Panc1 (cell line): ENCODE data around the gene PLK3. TPM values are rescaled to one million over a fixed set of nuclear protein-coding genes. Genes with fewer than 3 reads are reported as not detected.

Experiments
- ATAC-seq: fragments of 200-7000 bp; cut with Tn5 transposase; 2 replicates; pipeline ENCODE4 v1.9.1; 2020; ENCODE audit warnings: mild to moderate bottlenecking, moderate library complexity
- BruUV-seq: library from RNA; stranded (reverse); fragments of 400-500 nt; replicated peaks from 2 replicates; lab custom pipeline; 2021; lab: Mats Ljungman, UMichigan
- CTCF ChIA-PET: fragments of 300-600 bp; sonication (Branson Sonifier 250); formaldehyde crosslinking; loops from one replicate; lab custom pipeline; 2022; ENCODE audit warnings: antibody characterized with exemption; lab: Charles Lee
- POLR2A ChIA-PET: fragments of 300-600 bp; sonication (Branson Sonifier 250); formaldehyde crosslinking; loops from one replicate; lab custom pipeline; 2022; ENCODE audit warnings: antibody characterized with exemption; lab: Charles Lee
- DNase-seq: peaks from one replicate; pipeline ENCODE4 v3.0.0-alpha.2; 2010; ENCODE audit warnings: low read depth, low spot score
- H3K27ac ChIP-seq: 2 replicates; pipeline ENCODE4 v1.5.1; 2011; ENCODE audit warnings: mild to moderate bottlenecking, low read length, inconsistent platforms
- H3K27me3 ChIP-seq: fragments of 200-500 bp; sonication (Bioruptor generic); 2 replicates; pipeline ENCODE4 v1.6.0; 2014; ENCODE audit warnings: low read length, inconsistent platforms; ENCODE audit not compliant: control insufficient read depth, insufficient read depth
- H3K36me3 ChIP-seq: fragments of 200-500 bp; sonication (Bioruptor generic); 2 replicates; pipeline ENCODE4 v1.5.1; 2014; ENCODE audit warnings: inconsistent platforms, mild to moderate bottlenecking, low read length, moderate library complexity; ENCODE audit not compliant: control insufficient read depth, insufficient read depth
- H3K4me1 ChIP-seq: 2 replicates; pipeline ENCODE4 v1.5.1; 2011; ENCODE audit warnings: inconsistent platforms, mild to moderate bottlenecking, low read length, moderate library complexity; ENCODE audit not compliant: control insufficient read depth, insufficient read depth
- H3K4me3 ChIP-seq, 2 experiments: 2 replicates each; pipeline ENCODE4 v1.5.1; 2011 to 2012; ENCODE audit warnings: low read depth in 2 of 2, low read length in 2 of 2, mild to moderate bottlenecking in 2 of 2, inconsistent platforms in 1 of 2, moderate library complexity in 1 of 2
- H3K9me3 ChIP-seq: fragments of 200-500 bp; sonication (Bioruptor generic); 2 replicates; pipeline ENCODE4 v1.5.1; 2014; ENCODE audit warnings: low read depth, mild to moderate bottlenecking, inconsistent platforms, low read length, moderate library complexity; ENCODE audit not compliant: control insufficient read depth, insufficient read depth
- POLR2AphosphoS5 ChIP-seq: IDR thresholded peaks from 2 replicates; pipeline ENCODE4 v1.6.1; 2012; ENCODE audit warnings: mild to moderate bottlenecking, low read depth, low read length, moderate library complexity
- SIN3A ChIP-seq: IDR thresholded peaks from 2 replicates; pipeline ENCODE4 v1.6.1; 2012; ENCODE audit warnings: low read depth, mild to moderate bottlenecking, low read length, moderate library complexity, borderline replicate concordance; ENCODE audit not compliant: insufficient read depth
- TCF7L2 ChIP-seq: IDR thresholded peaks from 2 replicates; pipeline ENCODE4 v1.6.1; 2011; ENCODE audit warnings: mild to moderate bottlenecking, low read depth, low read length, inconsistent platforms
- in situ Hi-C: cut with HindIII; loops from 2 replicates; pipeline ENCODE4 v1.10.0; 2016; ENCODE audit warnings: low sequenced_read_pairs, low pct_unique_long_range_greater_than_20kb
- intact Hi-C: fragments of 100-400 bp; cut with micrococcal nuclease; formaldehyde crosslinking; loops from one replicate; pipeline ENCODE4 v1.10.0; 2022; ENCODE audit not compliant: unreplicated experiment
- total RNA-seq: library from RNA; stranded (reverse); gene quantifications from one replicate; pipeline ENCODE4 v1.2.1, GENCODE V29; 2021; ENCODE audit not compliant: unreplicated experiment
- TF ChIP-seq, protein P1 (sequence below): fragments of 450-650 bp; IDR thresholded peaks from 2 replicates; pipeline ENCODE4 v1.5.1; 2017; ENCODE audit warnings: mild to moderate bottlenecking
- TF ChIP-seq, protein P2 (sequence below), 2 experiments: IDR thresholded peaks; 2 replicates each; pipeline ENCODE4 v1.6.1; 2011 to 2012; ENCODE audit warnings: low read depth in 2 of 2, control low read depth in 1 of 2, low read length in 1 of 2, mild to moderate bottlenecking in 1 of 2, moderate library complexity in 1 of 2; ENCODE audit not compliant: insufficient read depth in 1 of 2

PLK3 gene
- total RNA-seq, 1 experiment from 2014 or later = 13.7 TPM

DNA sequence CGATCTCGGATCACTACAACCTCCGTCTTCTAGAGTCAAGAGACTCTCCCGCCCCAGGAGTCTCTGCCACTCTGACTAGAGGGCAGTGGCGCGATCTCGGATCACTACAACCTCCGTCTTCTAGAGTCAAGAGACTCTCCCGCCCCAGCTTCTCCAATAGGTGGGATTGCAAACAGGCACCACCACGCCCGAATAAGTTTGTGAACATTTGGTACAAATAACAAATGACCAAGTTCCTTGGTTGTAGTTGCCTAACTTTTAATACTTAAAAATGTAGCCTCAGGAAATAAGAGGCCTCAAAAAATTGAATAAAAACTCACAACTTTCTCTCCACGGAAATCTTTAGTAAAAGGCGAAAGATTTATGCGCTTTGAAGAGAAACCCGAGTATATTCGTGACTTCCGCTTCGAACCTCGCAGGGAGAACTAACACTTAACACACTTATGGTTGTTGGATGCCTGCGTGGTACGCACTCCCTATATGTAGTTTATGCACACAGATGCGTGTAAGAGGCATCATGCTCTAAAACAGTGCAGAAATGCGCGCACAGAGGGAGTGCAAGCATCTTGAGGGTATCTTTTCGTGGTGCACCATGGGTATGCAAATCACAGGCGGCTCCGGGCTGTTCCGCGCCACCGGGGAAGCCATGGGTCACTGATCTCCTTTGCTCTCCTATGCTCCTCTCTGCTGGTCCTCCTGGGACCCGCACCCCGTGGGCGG is 19.6 kb downstream of the PLK3 start:
- ATAC-seq (peak; percentile 96), DNase-seq (peak; percentile 89)
- TF ChIP-seq TCF7L2 = peak; percentile 75
- TF ChIP-seq, protein P1, sequence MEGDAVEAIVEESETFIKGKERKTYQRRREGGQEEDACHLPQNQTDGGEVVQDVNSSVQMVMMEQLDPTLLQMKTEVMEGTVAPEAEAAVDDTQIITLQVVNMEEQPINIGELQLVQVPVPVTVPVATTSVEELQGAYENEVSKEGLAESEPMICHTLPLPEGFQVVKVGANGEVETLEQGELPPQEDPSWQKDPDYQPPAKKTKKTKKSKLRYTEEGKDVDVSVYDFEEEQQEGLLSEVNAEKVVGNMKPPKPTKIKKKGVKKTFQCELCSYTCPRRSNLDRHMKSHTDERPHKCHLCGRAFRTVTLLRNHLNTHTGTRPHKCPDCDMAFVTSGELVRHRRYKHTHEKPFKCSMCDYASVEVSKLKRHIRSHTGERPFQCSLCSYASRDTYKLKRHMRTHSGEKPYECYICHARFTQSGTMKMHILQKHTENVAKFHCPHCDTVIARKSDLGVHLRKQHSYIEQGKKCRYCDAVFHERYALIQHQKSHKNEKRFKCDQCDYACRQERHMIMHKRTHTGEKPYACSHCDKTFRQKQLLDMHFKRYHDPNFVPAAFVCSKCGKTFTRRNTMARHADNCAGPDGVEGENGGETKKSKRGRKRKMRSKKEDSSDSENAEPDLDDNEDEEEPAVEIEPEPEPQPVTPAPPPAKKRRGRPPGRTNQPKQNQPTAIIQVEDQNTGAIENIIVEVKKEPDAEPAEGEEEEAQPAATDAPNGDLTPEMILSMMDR = no peak
- peak; percentile 95 for TF ChIP-seq SIN3A
- TF ChIP-seq POLR2AphosphoS5 = peak; percentile 100
- TF ChIP-seq, protein P2, sequence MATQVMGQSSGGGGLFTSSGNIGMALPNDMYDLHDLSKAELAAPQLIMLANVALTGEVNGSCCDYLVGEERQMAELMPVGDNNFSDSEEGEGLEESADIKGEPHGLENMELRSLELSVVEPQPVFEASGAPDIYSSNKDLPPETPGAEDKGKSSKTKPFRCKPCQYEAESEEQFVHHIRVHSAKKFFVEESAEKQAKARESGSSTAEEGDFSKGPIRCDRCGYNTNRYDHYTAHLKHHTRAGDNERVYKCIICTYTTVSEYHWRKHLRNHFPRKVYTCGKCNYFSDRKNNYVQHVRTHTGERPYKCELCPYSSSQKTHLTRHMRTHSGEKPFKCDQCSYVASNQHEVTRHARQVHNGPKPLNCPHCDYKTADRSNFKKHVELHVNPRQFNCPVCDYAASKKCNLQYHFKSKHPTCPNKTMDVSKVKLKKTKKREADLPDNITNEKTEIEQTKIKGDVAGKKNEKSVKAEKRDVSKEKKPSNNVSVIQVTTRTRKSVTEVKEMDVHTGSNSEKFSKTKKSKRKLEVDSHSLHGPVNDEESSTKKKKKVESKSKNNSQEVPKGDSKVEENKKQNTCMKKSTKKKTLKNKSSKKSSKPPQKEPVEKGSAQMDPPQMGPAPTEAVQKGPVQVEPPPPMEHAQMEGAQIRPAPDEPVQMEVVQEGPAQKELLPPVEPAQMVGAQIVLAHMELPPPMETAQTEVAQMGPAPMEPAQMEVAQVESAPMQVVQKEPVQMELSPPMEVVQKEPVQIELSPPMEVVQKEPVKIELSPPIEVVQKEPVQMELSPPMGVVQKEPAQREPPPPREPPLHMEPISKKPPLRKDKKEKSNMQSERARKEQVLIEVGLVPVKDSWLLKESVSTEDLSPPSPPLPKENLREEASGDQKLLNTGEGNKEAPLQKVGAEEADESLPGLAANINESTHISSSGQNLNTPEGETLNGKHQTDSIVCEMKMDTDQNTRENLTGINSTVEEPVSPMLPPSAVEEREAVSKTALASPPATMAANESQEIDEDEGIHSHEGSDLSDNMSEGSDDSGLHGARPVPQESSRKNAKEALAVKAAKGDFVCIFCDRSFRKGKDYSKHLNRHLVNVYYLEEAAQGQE (IDR thresholded peaks at IDR 0.05; ENCODE audit: insufficient read depth in 1 of 2, low read depth in 2 of 2, low read length in 1 of 2) = no peak
- intact Hi-C loops = loop anchor here (2.0 to 10.0 kb wide), 2 partner anchors 27 to 85 kb away; partner anchors contain the start of genes KIF2C and RNU5D-1
- H3K27ac ChIP-seq = peak overlapping the region; percentile 99
- no peaks in the 10 kb centered on the region for H3K9me3 ChIP-seq
- H3K36me3 ChIP-seq = no peaks in the 10 kb centered on the region
- BruUV-seq = TSS peak; percentile 100
- H3K4me1 ChIP-seq = peaks cover 10% of the 10 kb centered on the region; the same call in 1 of the 2 replicates
- H3K4me3 ChIP-seq = peak overlapping the region; percentile 50 to 76
- H3K27me3 ChIP-seq = no peaks in the 10 kb centered on the region
- POLR2A ChIA-PET = interaction anchor here (0.6 to 1.6 kb wide), 14 partner anchors 10 to 251 kb away, joined by 3 to 25 read pairs (median 4); partner anchors contain the start of genes BEST4, DYNLT4, EIF2B3 and HECTD3
- in situ Hi-C loops = no loop called here
- CTCF ChIA-PET = interaction anchor here (0.9 kb wide), 1 partner anchor 20 kb away, joined by 3 read pairs; the partner anchor contains the start of gene PLK3

DNA sequence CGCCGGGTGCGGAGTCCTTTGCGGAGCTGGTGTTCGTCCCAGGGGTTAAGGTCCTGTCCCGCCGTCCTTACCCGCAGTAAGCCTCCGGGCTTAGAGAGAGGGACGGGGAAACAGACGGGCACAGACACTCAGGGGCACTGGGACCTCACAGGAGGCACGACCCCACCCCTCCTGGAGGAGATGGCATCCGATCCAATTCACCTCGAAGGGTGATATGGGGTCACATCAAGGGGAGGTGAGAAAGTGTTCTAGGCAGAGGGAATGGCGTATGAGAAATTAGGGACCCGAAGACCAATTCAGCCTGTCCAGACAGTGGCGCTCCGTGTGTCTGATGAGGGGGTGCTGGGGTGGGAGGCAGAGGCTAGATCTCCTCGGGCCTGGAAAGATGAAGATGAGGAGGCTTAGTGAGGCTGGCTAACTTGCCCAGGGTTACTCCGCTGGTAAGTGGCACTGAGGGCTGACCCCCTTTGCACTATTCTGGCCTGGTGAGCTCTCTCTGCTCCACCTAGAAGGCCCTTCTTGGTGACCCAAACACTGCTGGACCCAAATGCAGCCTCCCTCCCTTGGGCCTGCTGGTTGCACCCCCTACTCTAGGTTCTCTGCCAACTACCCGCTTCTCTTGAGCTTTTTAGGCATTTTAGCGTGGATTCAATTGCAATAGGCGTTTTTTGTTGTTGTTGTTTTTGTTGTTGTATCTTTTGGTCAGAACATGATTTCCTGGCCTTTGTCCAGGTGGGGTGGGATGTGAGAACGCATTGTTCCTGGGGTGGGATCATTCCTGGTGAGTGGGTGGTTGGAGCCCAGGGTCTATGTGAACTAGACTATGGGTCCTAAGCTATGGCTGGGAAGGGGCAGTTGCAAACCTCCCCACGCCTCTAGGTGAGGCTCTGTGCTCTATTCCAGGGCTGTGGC is 20.4 kb downstream of the PLK3 start:
- BruUV-seq = no TSS peak
- ATAC-seq (no peak; the same call in 1 of the 2 replicates), DNase-seq (no peak)
- TF ChIP-seq TCF7L2 = no peak
- Histone ChIP-seq H3K27me3 (no peaks in the 10 kb centered on the region), H3K27ac (peak overlapping the region; percentile 99), H3K4me3 (peak overlapping the region; percentile 50 to 76), H3K9me3 (no peaks in the 10 kb centered on the region), H3K4me1 (peaks cover 4% of the 10 kb centered on the region; the same call in 1 of the 2 replicates), H3K36me3 (no peaks in the 10 kb centered on the region)
- intact Hi-C loops = no loop called here
- ChIA-PET CTCF (no interaction called here), POLR2A (interaction anchor here (0.6 to 1.6 kb wide), 4 partner anchors 38 to 170 kb away, joined by 3 to 5 read pairs (median 4); no protein-coding TSS in a partner anchor)
- in situ Hi-C loops = no loop called here
